Mucosa of stomach (tissue), 1 donor: Measurements from ENCODE around the gene ERCC1.
A peak's percentile ranks its signal among the peaks of the same experiment; 100 is the strongest.
"Not testable (repeated sequence)": the region's sequence is repeated elsewhere in the genome, so short reads cannot be mapped to it uniquely, and the experiment has no call there.

ENCODE experiments used
- H3K27me3 ChIP-seq: one replicate; pipeline ENCODE4 v1.7.0; 2013; ENCODE audit warnings: mild to moderate bottlenecking, low read length; ENCODE audit not compliant: control insufficient read depth, insufficient read depth
- H3K36me3 ChIP-seq: one replicate; pipeline ENCODE4 v1.7.0; 2013; ENCODE audit warnings: low read length; ENCODE audit not compliant: control insufficient read depth, insufficient read depth
- H3K4me1 ChIP-seq: one replicate; pipeline ENCODE4 v1.7.0; 2013; ENCODE audit warnings: mild to moderate bottlenecking, low read length; ENCODE audit not compliant: control insufficient read depth, insufficient read depth
- H3K4me3 ChIP-seq: one replicate; pipeline ENCODE4 v1.7.0; 2013; ENCODE audit warnings: low read length
- H3K9ac ChIP-seq: one replicate; pipeline ENCODE4 v1.7.0; 2013; ENCODE audit warnings: mild to moderate bottlenecking, low read length, moderate library complexity
- H3K9me3 ChIP-seq: one replicate; pipeline ENCODE4 v1.7.0; 2013; ENCODE audit warnings: mild to moderate bottlenecking, low read length, moderate library complexity; ENCODE audit not compliant: control insufficient read depth
- donor health status: Pancreatic carcinoma.

ERCC1 gene

DNA sequence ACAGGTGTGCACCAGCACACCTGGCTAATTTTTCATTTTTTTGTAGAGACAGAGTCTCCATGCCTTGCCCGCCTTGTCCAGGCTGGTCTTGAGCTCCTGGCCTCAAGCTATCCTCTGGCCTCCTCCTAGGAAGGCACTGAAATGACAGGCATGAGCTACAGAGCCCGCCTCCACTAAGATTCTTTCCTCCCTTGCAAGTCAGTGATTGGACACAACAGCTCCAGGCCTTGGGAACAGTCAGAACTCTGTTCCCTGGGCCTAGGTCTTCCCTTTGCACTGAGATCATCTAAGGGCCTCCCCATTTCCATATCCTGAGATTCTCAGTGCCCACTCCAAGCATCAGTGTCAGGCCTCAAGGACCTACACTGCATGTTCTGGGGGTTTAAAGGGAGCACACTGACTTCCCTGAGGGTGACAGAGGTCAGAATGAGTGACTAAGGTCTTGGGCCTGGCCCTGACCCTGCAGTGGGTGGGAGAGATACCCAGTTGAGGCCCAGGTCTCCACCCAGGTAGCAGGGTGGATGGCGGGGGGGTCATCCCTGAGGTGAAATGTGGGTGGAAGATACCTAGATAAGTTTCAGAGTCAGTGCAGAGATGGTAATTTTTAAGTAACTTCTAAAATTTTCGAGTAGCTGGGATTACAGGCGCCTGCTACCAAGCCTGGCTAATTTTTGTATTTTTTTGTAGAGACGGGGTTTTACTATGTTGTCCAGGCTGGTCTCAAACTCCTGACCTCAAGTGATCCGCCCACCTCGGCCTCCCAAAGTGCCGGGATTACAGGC lies 17.3 kb upstream of the ERCC1 start:
- H3K4me1 ChIP-seq, result peaks cover 25% of the 10 kb centered on the region
- H3K27me3 ChIP-seq, result no peaks in the 10 kb centered on the region
- H3K9ac ChIP-seq, result no peak overlapping the region
- H3K4me3 ChIP-seq, result no peak overlapping the region
- no peaks in the 10 kb centered on the region for H3K9me3 ChIP-seq
- no peaks in the 10 kb centered on the region for H3K36me3 ChIP-seq

DNA sequence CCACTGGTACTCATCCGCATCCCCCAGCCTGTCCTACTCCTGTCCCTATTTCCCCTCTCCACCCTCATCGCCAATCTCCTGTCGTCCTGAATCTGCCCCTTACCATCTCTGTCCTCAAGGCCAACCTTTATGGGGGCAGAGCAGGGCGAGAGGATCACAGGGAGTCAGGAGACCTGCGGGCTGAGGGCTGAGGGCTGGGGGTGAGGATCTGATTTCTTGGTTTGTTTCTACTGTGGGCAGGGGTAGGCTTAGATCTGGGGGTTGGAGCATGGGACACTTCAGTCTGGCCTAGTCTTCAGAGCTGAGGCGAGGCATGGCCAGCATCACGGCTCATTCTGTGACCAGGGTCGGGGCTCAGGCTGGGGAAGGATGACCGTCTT lies 16.5 kb upstream of the ERCC1 start:
- H3K27me3 ChIP-seq, result no peaks in the 10 kb centered on the region
- peaks cover 24% of the 10 kb centered on the region for H3K4me1 ChIP-seq
- no peak overlapping the region for H3K4me3 ChIP-seq

DNA sequence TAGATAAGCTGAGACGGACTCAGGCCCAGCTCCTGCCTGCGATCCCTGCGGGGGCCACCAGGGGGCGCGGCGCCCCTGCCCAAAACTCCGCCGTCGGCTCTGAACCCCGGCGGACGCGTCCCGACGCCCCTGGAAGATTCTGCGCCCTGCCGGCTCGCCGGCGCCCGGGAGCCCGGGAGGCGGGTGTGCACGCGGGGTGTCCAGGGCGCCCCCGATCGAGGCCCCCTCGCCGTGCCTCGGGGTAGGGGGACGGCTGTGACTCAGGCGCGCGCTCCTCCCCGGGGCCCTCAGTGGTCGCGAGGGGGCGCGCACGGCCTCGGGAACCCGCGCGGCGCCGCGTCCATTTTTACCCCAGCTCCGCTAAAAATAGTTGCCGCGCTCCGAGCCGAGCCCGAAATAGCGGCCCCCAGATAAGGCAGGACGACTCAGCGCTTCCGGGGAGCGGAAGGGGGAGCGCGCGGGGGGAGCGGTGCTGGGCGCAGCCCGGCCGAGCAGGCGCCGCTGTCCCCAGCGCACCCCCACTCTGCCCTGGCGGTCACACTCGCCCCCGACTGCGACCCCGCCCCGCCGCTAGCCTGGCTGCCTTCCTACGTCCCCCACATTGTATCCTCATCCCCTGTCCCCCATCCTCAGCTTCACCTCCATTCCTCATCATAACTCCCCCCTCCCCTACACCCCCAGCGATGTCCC lies 16.0 kb upstream of the ERCC1 start:
- H3K27me3 ChIP-seq, result no peaks in the 10 kb centered on the region
- H3K9me3 ChIP-seq, result no peaks in the 10 kb centered on the region
- peaks cover 19% of the 10 kb centered on the region for H3K4me1 ChIP-seq
- H3K36me3 ChIP-seq, result no peaks in the 10 kb centered on the region
- H3K9ac ChIP-seq, result peak overlapping the region; percentile 58
- H3K4me3 ChIP-seq, result peak overlapping the region; percentile 28

More for the DNA sequence above, 16.5 kb upstream of the ERCC1 start:
- Histone ChIP-seq H3K36me3 (no peaks in the 10 kb centered on the region), H3K9ac (peak overlapping the region; percentile 58), H3K9me3 (no peaks in the 10 kb centered on the region)

DNA sequence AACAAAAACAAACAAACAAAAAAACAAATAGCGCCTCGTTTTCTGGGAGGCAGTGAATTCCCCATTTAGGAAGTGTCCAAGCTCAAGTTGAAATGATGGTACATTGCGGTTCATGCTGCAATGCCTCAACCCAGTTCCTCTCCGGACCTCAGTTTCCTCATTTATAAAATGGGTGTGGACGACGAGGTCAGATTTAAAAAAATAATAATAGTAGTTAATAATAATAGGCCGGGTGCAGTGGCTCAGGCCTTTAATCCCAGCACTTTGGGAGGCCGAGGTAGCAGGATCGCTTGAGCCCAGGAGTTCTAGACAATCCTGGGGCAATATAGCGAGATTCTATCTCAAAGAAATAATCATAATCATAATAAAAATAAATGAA lies 15.5 kb upstream of the ERCC1 start:
- H3K4me1 ChIP-seq, result peaks cover 14% of the 10 kb centered on the region
- H3K9me3 ChIP-seq, result no peaks in the 10 kb centered on the region
- no peaks in the 10 kb centered on the region for H3K27me3 ChIP-seq
- no peaks in the 10 kb centered on the region for H3K36me3 ChIP-seq
- H3K4me3 ChIP-seq, result no peak overlapping the region
- H3K9ac ChIP-seq, result peak overlapping the region; percentile 58

DNA sequence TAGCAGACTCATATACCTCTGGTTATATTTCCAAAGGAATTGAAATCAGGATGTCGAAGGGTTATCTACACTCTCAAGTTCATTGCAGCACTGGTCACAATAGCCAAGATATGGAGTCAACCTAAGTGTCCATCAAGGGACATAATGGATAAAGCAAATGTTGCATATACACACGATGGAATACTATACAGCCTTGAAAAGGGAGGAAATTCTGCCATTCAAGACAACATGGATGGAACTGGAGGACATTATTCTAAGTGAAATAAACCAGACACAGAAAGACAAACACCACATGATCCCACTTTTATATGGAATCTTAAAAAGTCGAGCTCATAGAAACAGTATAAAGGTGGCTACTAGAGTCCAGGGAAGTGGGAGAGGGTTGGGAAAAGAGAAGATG lies 13.6 kb upstream of the ERCC1 start:
- no peak overlapping the region for H3K9ac ChIP-seq
- H3K27me3 ChIP-seq, result no peaks in the 10 kb centered on the region
- no peaks in the 10 kb centered on the region for H3K9me3 ChIP-seq
- no peaks in the 10 kb centered on the region for H3K36me3 ChIP-seq
- H3K4me3 ChIP-seq, result no peak overlapping the region
- H3K4me1 ChIP-seq, result no peaks in the 10 kb centered on the region

DNA sequence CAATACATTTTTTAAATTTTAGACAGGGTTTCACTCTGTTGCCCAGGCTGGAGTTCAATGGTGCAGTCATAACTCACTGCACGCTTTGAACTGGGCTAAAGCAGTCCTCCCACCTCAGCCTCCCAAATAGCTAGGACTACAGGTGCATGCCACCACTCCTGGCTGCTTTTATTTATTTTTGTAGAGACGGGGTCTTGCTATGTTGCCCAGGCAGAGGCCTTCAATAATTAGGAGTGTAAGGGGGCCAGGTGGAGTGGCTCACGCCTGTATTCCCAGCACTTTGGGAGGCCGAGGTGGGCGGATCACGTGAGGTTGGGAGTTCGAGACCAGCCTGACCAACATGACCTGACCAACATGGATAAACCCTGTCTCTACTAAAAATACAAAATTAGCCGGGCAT lies 8.8 kb upstream of the ERCC1 start:
- not testable (repeated sequence) for H3K9ac ChIP-seq

DNA sequence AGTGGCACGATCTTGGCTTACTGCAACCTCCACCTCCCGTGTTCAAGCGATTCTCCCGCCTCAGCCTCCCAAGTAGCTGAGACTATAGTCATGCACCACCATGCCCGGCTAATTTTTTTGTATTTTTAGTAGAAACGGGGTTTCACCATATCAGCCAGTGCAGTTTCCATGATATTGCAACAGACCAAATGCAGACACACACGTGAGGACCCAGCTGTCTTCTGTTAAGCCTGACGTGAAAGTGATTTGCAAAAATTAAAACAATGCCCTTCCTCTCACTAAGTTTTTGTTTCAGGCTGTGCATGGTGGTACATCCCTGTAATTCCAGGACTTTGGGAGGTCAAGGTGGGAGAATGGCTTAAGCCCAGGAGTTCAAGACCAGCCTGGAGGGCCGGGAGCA lies 7.3 kb upstream of the ERCC1 start:
- not testable (repeated sequence) for H3K36me3 ChIP-seq, H3K4me1 ChIP-seq, H3K9ac ChIP-seq, H3K4me3 ChIP-seq, H3K9me3 ChIP-seq
- peaks cover 11% of the 10 kb centered on the region for H3K27me3 ChIP-seq

More for the DNA sequence above, 8.8 kb upstream of the ERCC1 start:
- not testable (repeated sequence) for H3K36me3 ChIP-seq, H3K4me3 ChIP-seq, H3K9me3 ChIP-seq, H3K4me1 ChIP-seq
- H3K27me3 ChIP-seq, result peaks cover 11% of the 10 kb centered on the region

DNA sequence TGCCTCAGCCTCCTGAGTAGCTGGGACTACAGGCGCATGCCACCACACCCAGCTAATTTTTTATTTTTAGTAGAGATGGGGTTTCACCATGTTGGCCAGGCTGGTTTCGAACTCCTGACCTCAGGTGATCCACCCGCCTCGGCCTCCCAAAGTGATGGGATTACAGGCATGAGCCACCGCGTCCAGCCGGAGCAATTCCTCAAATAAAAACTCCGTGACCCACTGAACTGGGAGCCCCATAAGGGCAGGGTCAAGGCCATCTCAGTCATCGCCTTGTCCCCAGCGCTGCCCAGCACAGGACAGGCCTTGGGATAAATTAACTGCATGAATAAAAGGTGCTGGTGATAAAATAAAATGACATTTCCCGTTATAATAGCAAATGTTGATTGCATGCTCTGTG lies 6.2 kb upstream of the ERCC1 start:
- peaks cover 11% of the 10 kb centered on the region for H3K27me3 ChIP-seq
- H3K4me3 ChIP-seq, H3K9ac ChIP-seq, H3K4me1 ChIP-seq, H3K36me3 ChIP-seq, H3K9me3 ChIP-seq: not testable (repeated sequence)

DNA sequence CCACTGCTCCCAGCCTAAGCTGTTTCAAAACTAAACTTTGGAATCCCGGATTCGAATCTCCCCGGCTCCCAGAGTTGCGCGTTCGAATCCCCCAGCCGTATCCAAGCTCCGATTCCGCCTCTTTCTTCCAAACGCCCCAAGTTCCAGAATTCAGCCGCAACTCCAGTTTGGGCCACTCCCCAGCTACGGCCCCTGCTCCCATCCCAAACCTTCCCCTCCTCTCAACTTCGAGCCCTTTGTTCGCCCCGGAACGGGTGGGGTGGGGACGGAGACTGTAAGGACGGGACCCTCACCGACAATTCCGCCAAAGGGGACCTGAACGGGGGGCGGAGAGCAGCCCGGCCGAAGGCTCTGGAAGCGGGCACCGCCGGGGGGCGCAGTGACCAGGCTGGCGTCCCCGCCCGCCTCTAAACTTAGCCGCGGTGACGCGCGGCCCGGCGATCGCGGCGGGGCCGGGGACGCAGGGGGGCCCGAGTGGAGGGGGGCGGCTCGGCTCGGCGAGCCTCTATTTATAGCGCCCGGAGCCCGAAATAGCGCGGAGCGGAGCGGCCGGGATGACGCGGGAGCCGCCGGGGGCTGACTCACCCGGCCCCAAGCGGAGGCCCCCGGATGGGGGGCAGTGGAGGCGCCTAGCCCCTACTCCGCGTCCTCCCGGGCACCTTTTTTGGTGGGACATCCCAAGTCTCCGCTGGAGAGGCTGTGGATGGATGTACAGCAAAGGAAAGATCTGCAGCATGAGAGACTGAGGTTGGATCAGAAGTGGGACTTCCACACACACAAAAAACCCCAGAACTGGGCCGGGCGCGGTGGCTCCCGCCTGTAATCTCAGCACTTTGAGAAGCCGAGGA lies 4.9 kb upstream of the ERCC1 start:
- no peaks in the 10 kb centered on the region for H3K9me3 ChIP-seq
- H3K9ac ChIP-seq, result peak overlapping the region; percentile 47
- H3K4me1 ChIP-seq, result peaks cover 5% of the 10 kb centered on the region
- no peaks in the 10 kb centered on the region for H3K36me3 ChIP-seq
- peaks cover 11% of the 10 kb centered on the region for H3K27me3 ChIP-seq
- no peak overlapping the region for H3K4me3 ChIP-seq

DNA sequence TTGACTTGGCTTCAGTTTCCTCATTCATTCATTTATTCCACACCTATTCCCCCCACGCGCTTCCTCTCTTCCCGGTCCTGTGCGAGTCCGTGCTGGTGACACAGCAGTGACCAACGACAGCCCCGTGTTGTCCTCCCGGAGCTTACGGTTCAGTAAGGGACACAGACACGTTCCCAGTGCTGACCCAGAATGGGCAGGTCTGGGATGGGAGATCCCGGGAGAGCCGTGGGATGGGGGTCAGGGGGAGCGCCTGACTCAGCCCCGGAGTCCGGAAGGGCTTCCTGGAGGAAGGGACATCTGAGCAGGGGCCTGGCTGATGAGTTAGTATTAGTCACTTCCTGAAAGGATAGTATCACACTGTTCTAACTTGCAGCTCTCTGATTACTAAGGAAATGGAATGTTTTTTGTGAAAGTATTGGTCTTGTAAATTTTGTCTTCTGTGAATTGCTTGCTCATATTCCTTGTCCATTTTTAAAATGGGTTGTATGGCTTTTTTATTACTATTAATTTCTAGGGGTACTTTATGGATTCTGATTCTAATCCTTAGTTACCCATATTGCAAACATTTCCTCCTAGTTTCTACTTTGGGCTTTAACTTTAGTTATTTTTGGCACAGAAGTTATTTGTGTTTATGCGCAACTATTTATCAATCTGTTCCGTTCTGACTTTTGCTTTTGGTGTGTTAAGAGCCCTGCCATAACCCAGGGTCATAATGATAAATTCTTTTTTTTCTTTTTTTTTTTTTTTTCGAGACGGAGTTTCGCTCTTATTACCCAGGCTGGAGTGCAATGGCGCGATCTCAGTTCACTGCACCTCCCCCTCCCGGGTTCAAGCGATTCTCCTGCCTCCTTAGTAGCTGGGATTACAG lies 708 bp upstream of the ERCC1 start:
- Histone ChIP-seq H3K4me1 (peaks cover 11% of the 10 kb centered on the region), H3K9me3 (no peaks in the 10 kb centered on the region), H3K4me3 (peak overlapping the region; percentile 43), H3K9ac (peak overlapping the region; percentile 63), H3K36me3 (no peaks in the 10 kb centered on the region), H3K27me3 (peaks cover 11% of the 10 kb centered on the region)

DNA sequence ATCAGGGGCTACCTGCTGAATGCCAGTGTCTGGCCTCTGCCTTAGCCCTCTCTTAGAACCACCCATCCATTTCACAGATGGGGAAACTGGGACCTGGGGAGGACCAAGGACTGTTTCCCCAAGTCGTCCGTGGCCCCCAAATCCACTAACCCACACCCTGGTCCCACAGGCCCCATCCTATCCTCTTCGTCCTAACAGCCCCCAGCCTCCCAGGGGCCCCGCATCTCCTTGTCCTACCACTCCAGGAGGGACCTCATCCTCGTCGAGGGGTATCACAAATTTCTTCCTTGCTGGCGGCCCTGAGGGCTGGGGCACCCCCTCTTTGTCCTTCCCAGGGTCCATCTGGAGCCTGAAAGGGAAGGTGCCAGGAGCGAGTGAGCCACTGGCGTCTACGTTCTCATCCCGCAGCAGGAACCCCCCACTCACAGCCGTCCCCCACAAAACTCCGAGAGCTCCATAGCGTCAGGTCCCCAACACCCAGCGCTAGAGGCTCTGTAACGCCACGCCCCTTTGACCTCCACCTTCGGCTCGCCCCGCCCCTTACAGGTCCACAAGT lies 606 bp downstream of the ERCC1 start:
- Histone ChIP-seq H3K9ac (peak overlapping the region; percentile 63), H3K4me1 (peaks cover 6% of the 10 kb centered on the region), H3K36me3 (no peaks in the 10 kb centered on the region), H3K27me3 (no peaks in the 10 kb centered on the region), H3K4me3 (peak overlapping the region; percentile 43), H3K9me3 (no peaks in the 10 kb centered on the region)
